Stimulated activated CD4-positive, alpha-beta T cell treated with anti-CD3 and anti-CD28 coated beads, Interleukin-4, amount 100 ng/mL, for 24 hours (primary cell): Measurements from ENCODE around the gene INAFM2.

ENCODE experiments used
- DNase-seq: peaks from one replicate; pipeline ENCODE4 v3.0.0-alpha.2; 2020

The INAFM2 gene

DNA sequence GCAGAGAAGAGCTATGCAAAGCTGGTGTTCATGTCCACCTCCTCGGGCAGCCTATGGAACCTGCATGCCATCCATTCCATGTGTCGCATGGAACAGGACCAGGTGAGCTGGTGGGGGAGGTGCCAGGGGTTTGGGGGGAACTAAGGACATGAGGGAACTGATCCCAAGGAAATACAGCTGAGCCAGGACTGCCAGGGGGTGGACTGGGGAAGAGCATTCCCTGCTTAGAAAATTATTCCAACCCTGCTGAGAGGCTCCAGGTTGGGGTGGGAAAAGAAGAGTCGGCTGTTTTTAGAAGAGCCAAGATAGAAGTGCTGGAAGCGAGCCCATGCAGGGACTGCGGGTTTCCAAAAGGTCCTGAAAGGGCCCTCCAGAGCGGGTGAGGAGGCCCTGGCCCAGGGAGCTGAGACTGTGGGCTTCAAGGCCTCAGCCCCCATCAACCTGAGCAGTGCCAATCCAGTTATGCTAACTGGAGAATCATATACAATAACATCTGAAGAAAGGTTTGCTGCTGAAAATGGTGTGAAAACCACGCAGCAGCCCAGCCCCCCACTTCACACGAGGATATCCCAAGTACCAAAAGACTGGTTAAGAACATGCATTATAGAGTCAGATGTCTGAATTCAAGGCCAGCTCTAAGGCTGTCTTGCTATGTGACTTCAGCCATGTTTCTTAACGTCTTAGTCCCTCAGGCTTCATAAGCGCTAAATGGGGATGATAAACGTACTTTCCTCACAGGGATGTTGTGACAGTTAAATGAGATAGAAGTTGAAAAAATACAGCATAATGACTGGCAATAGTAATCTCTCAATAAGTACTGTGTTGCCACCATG is 42.3 kb downstream of the INAFM2 start:
- no peak for DNase-seq

DNA sequence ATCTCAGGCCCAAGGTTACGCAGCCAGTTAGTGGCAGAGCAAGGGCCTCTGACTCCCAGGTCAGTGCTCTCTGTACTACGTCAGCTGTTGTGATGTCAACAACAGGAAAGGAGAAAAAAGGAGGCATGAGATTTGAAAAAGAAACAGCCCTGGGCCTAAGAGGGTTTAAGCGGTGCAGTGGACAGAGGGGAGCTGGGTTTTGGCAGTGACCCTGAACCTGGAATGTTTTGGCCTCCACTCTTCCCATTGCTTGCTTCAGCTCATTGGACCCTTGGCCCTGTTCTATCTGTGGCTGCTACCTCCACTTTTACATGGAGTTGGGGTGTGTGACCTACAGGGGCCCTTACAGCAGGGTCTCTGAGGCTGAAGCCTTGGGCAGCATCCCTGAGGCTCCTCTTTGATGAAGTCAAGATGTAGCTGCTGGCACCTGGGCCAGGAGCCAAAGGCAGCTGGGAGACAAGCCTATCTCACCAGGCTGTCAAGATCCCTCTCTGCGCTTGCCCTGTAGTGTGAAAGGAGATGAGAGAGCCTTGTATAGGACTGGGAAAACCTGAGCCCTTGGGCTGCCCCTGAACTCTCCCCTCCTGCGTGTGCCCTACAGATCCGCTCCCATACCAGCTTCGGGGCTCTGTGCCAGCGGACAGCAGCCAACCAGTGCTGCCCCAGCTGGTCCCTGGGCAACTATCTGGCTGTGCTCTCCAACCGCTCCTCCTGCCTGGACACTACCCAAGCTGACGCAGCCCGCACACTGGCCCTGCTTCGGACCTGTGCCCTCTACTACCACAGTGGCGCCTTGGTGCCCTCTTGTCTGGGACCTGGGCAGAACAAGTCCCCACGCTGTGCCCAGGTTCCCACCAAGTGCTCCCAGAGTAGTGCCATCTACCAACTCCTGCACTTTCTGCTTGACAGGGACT is 43.2 kb downstream of the INAFM2 start:
- DNase-seq = no peak

DNA sequence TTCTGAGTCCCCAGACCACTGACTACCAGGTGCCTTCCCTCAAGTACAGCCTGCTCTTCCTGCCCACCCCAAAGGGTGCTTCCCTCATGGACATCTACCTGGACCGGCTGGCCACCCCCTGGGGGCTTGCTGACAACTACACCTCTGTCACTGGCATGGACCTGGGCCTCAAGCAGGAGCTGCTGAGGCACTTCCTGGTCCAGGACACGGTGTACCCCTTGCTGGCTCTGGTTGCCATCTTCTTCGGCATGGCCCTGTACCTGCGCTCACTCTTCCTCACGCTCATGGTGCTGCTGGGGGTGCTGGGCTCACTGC is 43.8 kb downstream of the INAFM2 start:
- DNase-seq = no peak

DNA sequence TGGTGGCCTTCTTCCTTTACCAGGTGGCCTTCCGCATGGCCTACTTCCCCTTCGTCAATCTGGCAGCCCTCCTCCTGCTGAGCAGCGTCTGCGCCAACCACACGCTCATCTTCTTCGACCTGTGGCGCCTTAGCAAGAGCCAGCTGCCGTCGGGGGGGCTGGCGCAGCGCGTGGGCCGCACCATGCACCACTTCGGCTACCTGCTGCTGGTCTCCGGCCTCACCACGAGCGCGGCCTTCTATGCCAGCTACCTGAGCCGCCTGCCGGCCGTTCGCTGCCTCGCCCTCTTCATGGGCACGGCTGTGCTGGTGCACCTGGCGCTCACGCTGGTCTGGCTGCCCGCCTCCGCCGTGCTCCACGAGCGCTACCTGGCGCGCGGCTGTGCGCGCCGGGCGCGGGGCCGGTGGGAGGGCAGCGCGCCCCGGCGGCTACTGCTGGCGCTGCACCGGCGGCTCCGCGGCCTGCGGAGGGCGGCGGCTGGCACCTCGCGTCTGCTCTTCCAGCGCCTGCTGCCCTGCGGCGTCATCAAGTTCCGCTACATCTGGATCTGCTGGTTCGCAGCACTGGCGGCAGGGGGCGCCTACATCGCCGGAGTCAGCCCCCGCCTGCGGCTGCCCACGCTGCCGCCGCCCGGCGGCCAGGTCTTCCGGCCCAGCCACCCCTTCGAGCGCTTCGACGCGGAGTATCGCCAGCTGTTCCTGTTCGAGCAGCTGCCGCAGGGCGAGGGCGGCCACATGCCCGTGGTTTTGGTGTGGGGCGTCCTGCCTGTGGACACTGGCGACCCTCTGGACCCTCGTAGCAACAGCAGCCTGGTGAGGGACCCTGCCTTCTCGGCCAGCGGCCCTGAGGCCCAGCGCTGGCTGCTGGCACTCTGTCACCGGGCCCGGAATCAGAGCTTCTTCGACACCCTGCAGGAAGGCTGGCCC is 44.5 kb downstream of the INAFM2 start:
- DNase-seq = peak; percentile 84

DNA sequence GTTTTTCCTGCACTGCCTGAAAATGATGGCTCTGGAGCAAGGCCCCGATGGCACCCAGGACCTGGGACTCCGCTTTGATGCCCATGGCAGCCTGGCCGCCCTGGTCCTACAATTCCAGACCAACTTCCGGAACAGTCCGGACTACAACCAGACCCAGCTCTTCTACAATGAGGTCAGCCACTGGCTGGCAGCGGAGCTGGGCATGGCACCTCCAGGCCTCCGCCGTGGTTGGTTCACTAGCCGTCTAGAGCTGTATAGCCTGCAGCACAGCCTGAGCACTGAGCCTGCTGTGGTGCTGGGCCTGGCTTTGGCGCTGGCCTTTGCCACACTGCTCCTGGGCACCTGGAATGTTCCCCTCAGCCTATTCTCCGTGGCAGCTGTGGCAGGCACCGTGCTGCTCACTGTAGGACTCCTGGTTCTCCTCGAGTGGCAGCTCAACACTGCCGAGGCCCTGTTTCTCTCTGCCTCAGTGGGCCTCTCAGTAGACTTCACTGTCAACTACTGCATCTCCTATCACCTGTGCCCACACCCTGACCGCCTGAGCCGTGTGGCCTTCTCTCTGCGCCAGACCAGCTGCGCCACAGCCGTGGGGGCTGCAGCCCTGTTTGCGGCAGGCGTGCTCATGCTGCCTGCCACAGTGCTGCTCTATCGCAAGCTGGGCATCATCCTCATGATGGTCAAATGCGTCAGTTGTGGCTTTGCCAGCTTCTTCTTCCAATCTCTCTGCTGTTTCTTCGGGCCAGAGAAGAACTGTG is 45.4 kb downstream of the INAFM2 start:
- DNase-seq = no peak

GRCh38 chr15:40369474-40369869 is 46.0 kb downstream of the INAFM2 start:
- no peak for DNase-seq

- DNase-seq = no peak
Observed at GRCh38 chr15:40369971-40370370, 46.5 kb downstream of the INAFM2 start.

DNA sequence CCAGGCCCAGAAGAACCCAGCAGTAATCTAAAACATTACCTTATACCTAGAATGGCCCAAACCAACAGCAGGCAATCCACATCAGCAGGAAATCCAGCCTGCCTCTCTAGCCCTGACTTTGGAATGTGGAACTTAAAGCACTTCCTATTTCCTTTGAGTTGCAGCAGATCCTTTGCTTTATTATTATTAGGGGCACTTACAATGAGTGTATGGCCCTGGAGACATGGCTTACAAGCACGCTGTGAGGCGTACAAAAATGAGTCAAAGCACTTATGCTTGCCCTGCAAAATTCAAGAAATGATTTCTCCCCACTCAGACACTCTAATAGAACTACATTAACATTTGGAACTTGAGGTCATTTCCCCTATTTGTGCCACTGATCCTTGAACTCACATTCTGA is 49.5 kb downstream of the INAFM2 start:
- DNase-seq = no peak
